Activated CD4-positive, alpha-beta T cell treated with anti-CD3 and anti-CD28 coated beads, Interleukin-2, amount 50 U/mL, for 24 hours (primary cell): Measurements from ENCODE around the gene CSNK2A1.

Experiments used
- DNase-seq, 2 donors: peaks; one replicate each; pipeline ENCODE4 v3.0.0-alpha.2; 2020; ENCODE audit warnings: low read depth in 1 of 2, low spot score in 1 of 2

The CSNK2A1 gene

GRCh38 chr20:432208-432607 is 111.4 kb downstream of the CSNK2A1 start:
- DNase-seq = no peak

GRCh38 chr20:431012-431904 is 112.3 kb downstream of the CSNK2A1 start:
- DNase-seq = no peak

DNA sequence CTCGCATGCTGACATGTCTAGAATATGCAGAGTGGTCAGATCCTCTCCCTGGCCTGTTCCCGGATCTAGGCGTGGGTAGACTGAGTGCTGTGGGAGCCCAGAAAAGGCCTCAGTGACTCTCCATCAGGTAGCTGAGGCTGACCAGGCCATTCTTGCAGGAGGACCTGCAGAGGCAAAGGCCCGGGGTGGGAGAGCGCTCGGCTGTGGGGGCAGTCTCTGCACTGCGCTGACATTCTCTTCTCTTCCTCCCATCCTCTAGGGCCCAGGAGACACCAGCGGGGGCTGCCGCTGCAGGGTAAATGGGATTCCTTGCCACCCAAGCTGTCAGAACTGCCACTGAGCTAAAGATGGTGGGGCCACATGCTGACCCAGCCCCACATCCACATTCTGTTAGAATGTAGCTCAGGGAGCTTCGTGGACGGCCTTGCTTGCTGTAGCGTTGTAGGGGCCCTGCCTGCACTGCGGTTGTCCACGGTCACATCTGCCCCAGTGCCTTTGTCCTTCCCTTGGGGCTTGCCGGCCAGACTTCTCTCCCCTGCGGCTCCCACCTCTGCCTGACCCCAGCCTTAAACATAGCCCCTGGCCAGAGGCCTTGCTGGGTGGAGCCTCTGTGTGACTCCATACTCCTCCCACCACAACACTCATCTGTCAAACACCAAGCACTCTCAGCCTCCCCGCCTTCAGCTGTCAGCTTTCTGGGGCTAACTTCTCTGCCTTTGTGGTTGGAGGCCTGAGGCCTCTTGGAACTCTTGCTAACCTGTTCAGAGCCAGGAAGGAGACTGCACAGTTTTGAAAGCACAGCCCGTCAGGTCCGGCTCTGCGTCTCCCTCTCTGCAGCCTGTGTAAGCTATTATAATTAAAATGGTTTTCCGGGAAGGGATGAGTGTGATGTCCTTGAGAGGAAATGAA is 113.2 kb downstream of the CSNK2A1 start:
- no peak for DNase-seq

DNA sequence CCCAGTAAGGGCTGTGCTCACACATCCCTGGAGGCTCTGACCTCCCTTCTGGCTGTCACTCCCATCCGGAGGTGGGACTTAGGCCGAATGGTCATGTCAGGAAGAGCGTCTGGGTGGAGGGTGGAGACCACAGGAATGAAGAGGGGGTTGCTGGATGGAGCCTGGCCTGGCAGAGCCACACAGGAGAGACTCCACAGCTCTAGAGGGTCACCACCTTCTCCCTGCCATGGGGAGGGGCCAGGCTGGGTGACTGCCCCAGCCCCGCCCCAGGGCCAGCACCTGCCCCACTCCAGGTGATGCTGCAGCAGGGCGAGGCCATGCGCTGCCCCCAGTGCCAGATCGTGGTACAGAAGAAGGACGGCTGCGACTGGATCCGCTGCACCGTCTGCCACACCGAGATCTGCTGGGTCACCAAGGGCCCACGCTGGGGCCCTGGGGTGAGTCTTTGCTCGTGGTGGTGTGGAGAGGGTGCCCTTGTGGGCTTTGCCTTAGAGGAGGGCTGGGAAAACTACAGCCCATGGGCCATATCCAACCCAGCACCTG is 114.9 kb downstream of the CSNK2A1 start:
- DNase-seq = no peak

DNA sequence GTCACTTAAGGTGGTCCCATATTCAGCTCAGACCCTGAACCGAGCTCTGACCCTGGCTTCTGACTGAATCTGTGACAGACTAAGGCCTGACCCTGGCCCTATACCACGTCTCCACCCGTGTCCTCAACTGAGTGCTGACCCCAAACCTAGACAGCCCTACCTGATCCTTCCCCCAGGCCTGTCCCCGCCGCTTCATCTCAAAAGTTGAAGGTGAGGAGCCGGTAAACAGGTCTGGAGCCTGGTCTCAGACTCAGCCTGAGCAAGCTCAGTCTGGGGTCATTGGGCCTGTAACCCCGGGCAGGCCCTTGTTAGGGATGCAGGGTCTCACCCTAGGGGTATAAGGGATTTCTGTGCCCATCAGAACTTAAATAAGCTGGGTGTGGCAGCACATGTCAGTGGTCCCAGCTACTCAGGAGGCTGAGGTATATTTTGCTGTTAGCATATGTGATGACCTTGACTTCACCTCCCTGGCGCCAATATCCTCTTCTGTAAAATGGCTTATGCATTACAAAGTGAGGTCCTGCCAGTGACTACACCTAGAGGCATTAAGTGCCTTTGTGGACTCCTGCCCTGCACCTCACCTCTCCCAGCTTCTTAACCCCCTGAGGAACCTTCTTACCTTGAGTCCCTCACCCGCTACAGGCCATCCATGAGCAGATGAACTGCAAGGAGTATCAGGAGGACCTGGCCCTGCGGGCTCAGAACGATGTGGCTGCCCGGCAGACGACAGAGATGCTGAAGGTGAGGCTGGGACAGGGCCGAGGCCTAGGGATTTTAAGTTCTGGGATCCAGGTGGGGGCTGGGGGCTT is 115.5 kb downstream of the CSNK2A1 start:
- DNase-seq = no peak

- no peak for DNase-seq
Observed at GRCh38 chr20:427401-427800, 116.2 kb downstream of the CSNK2A1 start.

DNA sequence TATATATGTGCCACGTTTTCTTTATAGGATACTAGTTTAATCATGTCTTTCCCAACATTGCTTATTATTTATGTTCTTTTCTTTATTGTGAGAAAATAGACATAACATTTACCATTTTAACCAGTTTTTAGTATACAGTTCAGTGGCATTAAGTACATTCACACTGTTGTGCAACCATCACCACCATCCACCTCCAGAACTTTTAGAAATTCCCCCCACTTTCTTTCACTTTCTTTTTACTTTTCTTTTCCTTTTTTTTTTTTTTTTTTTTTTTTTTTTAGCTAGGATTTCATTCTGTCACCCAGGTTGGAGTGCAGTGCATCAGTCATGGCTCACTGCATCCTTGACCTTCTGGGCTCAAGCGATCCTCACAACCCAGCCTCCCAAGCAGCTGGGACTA is 117.0 kb downstream of the CSNK2A1 start:
- no peak for DNase-seq
